Testis (tissue), 2 donors: ENCODE measurements around the gene MYBPC2.

Experiments
- CTCF ChIP-seq, 3 experiments: fragments of 450-650 bp in 2 of 3; fragments of 200-600 bp in 1 of 3; sonication (generic) in 1 of 3; IDR thresholded peaks; one replicate each; pipeline ENCODE4 v1.5.1; 2016 to 2019; ENCODE audit warnings: antibody characterized with exemption in 3 of 3, mild to moderate bottlenecking in 2 of 3, moderate library complexity in 1 of 3
- POLR2A ChIP-seq: fragments of 450-650 bp; IDR thresholded peaks from one replicate; pipeline ENCODE4 v1.6.1; 2017; ENCODE audit warnings: antibody characterized with exemption, mild to moderate bottlenecking, moderate library complexity

- TF ChIP-seq CTCF (IDR thresholded peaks at IDR 0.05) (no peak), POLR2A (no peak)
Measured at GRCh38 chr19:50510121-50510670, 77.5 kb downstream of the MYBPC2 start.
